Activated T-helper 9 cell treated with anti-CD3 and anti-CD28 coated beads, Interleukin-2, amount 50 U/mL, for 16 hours (primary cell): Measurements from ENCODE around the gene NUDT4.
A peak's percentile ranks its signal among the peaks of the same experiment; 100 is the strongest.

Source experiments
- DNase-seq: peaks from one replicate; pipeline ENCODE4 v3.0.0-alpha.2; 2020; ENCODE audit warnings: low read depth

NUDT4 gene

GRCh38 chr12:93377252-93378195, at the start of gene NUDT4:
Gene NUDT4 (plus strand): TSS chr12:93377925. CDS start chr12:93378323, 398 bp downstream.
- DNase-seq: peak; percentile 97

- DNase-seq: no peak
Observed at GRCh38 chr12:93333054-93333453, 44.7 kb upstream of the NUDT4 start.

- no peak for DNase-seq
Observed at GRCh38 chr12:93333828-93334227, 43.9 kb upstream of the NUDT4 start.

- no peak for DNase-seq
Observed at GRCh38 chr12:93335603-93336162, 42.0 kb upstream of the NUDT4 start.

- no peak for DNase-seq
Observed at GRCh38 chr12:93336291-93336741, 41.4 kb upstream of the NUDT4 start.

DNA sequence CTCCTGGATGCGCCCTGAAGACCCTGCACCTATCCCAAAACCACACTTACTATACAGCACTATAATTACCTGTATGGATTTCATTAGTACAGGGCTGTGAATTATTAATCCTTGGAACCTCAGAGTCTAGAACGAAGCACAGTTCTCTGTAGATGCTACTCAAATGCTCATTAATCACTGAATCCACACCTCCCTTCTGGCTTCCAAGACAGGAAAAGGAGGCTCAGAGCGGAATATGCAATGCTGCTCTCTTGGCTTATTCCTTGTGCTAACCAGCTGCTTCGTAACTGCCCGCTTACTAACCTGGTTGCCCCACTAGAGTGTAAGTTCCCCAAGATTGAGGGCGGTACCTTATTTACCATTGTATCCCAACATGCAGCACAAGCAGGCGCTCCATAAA, 39.1 kb upstream of the NUDT4 start:
- DNase-seq: no peak

DNA sequence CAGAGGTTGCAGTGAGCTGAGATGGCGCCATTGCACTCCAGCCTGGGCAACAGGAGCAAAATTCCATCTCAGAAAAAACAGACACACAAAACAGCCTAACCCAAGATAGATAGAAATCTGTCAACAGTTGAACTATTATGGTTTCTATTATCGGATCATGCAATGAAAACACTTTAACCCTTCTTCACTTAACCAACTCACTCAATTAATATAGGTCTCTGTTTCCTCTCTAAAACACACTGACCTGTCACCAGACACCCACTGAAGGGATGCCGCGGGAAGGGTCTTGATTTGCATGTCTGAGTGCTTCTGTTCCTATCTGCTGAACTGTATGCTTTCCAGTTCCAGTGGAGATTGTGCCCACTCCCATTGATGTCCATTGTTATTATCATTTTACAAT, 38.0 kb upstream of the NUDT4 start:
- DNase-seq: no peak

DNA sequence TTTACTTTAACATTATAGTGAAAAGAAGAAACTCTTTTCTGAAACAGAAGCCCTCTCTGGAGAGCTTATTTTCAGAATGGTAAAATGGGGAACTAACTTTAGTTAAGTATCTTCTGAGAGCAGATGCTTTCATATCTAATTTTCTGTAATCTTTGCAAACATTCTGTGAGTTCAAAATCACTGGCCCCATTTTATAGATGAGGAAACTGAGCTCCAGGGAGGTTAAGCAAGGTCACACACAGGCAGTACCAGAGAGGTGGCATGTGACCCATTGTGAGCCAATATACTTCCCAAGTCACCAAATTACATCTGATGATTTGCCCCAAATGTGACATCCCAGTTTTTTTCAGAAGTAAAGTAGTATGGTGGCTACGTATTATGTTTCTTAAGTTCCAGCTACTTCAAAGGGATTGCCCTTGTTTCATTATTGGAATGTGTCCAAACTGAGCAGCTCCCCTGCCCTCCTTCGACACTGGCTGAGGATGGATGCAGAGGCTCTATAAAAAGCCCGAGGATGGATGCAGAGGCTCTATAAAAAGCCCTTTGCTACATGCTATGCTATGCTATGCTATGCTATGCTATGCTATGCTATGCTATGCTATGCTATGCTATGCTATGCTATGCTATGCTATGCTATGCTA, 36.2 kb upstream of the NUDT4 start:
- no peak for DNase-seq

DNA sequence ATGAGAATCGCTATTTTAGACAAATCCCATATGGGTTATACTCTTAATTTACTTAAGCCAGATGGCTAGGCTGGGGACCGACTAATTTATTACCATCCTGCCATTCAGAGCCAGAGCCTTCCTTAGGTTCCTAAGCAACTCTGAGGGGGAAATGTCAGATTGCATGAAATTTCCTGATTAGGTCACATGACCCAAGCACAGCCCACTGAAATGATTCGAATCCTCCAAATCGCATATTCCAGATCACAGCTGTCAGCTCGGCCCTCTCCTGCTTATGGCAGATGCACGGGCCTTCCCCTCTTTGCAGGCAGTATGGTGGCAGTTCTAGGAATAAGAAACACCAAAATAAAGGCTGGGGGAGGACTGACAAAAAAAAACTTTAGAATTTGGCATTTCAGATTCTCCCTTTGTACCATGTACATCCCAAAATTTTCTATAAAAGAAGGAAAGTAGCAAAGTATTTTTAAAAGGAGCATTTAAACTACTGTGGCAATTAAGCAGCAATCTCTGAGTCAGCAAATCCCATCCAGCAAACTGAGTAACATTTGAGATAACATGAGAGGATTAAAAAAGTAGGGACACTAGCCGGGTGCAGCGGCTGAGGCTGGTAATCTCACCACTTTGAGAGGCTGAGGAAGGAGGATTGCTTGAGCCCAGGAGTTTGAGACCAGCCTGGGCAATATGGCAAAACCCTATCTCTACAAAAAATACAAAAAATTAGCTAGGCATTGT, 30.5 kb upstream of the NUDT4 start:
- no peak for DNase-seq

- DNase-seq: no peak
Observed at GRCh38 chr12:93348575-93349435, 28.9 kb upstream of the NUDT4 start.

GRCh38 chr12:93351726-93352125, 26.0 kb upstream of the NUDT4 start:
- DNase-seq: no peak

DNA sequence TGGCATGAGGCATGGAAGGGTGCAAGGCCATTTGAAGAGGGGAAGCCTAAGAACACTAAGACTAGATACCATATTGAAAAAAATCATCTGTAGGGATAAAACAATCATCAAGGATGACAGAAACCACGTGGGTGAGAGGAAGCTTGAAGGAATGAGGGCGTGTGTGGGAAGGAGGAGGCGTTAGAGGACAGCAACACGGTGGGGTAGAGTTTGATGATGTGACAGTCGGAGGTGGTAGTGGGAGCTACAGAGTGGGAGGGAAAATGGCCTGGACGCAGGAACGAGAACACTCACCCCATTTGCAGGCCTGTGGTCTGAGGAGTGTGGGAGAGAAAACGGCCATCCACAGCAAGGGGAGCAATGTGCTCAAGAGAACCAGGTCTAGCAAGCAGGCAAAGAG, 25.4 kb upstream of the NUDT4 start:
- no peak for DNase-seq

DNA sequence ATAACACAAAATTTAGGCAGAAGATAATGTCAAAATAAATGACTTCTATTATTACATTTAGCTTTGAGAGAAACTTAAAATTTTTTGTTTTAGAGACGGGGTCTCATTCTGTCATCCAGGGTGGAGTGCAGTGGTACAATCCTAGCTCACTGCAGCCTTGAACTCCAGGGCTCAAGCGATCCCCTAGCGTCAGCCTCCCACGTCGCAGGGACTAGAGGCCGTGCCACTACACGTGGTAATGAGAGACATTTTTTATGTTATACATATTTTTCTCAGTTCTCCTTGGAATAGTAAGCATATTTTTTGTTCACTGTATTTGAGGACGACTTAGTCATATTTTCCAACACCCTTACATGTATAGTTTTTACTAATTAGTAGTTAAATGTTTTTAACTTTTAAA, 21.5 kb upstream of the NUDT4 start:
- DNase-seq: no peak

GRCh38 chr12:93358058-93358457, 19.7 kb upstream of the NUDT4 start:
- no peak for DNase-seq

DNA sequence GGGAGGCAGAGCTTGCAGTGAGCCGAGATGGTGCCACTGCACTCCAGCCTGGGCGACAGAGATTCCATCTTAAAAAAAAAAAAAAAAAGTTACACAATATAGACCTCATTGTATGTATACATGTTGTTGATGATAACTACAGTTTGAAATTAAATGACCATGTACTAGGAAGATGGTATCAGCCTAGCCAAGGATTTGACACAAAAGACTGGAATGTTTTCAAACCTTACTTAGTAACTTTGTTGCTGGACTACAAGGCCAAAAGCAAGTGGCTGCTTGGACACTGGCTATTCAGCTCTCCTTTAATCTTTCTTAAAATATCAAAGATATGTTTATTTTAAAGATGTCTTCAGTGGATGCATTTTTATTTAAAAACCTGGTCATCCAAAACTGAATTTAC, 18.9 kb upstream of the NUDT4 start:
- DNase-seq: no peak

DNA sequence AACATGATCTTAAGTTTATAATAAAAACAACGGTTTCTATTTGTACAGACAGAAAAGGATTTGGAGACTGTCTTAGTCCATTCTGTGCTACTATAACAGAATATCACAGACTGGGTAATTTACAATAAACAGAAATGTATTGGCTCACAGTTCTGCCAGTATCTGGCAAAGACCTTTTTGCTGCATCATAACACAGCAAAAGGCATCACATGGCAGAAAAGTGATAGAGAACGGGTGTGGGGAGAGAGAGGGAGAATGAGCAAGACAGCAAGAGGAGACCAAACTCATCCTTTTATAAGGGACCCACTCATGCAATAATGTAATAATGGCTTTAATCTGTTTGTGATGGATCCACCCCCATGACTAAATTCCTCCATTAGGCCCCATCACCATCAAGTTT, 17.0 kb upstream of the NUDT4 start:
- DNase-seq: no peak

- DNase-seq: no peak
Observed at GRCh38 chr12:93361151-93361919, 16.4 kb upstream of the NUDT4 start.

- no peak for DNase-seq
Observed at GRCh38 chr12:93363841-93364297, 13.9 kb upstream of the NUDT4 start.

DNA sequence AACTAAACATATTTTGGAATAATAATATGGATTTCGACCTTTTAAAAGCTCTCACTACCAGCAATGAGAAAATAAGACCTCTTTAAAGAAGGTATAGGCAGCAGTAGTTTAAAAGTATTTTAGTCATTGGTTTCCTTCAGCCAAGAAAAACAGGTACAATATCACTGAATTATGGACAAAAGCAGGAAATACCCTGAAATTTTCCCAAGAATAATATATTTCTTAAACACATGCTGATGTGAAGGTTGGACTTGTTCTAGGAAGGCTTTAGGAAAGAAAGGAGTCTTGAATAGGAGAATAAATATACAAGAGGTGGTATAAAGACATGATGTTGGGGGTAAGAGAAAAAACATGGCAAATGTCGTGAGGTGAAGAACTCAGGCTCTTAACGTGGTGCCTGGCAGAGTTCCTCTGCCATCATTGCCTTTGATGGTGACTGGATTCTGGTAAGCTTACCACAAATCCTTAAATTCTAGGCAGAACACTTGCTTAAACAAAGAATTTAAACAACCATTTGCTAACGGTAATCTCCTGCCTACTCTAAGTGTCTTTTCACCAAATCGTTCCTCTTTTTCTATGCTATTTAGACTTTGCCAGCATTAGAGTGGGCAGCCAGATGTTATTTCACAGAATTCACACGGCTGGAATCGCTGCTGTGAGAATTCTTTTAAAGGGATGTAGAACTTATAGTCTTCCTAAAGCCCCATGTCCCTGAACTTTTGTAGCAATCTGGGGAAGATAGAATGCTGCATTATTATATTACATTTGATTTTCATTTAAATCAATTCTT, 11.9 kb upstream of the NUDT4 start:
- no peak for DNase-seq

GRCh38 chr12:93366422-93366821, 11.3 kb upstream of the NUDT4 start:
- no peak for DNase-seq
